Vagina (tissue), 2 donors: ENCODE results near the gene FAM3B.

Experiments used
- POLR2A ChIP-seq, 2 donors: fragments of 450-650 bp; IDR thresholded peaks; one replicate each; pipeline ENCODE4 v1.6.1; 2017; ENCODE audit warnings: antibody characterized with exemption in 2 of 2, mild to moderate bottlenecking in 2 of 2, moderate library complexity in 2 of 2
- POLR2AphosphoS5 ChIP-seq, 2 donors: sonication (generic); formaldehyde crosslinking; IDR thresholded peaks; one replicate each; pipeline ENCODE4 v1.9.0; 2017; ENCODE audit warnings: antibody characterized with exemption in 2 of 2, mild to moderate bottlenecking in 2 of 2, low read depth in 1 of 2; ENCODE audit not compliant: insufficient read depth in 1 of 2

DNA sequence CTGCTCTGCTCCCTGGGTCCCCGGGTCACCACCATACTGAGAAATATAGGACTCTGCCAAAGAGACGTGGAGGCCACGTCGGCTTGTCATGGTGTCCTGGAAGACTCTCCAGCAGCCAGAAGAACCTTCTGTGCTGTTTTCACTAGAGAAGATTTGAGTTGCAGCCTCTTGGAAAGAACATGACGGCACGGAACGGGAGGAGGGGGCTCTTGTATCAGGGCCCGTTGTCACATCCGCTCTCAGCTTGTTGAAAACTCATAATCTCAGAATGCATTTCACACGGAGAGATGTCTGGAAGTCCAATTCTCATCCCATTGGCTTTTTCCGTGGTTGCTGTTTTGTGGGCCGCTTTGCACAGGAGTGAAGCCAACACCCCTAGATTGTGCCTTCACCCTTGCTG is 39.4 kb upstream of the FAM3B start:
- TF ChIP-seq POLR2A (IDR thresholded peaks at IDR 0.05) (no peak), POLR2AphosphoS5 (IDR thresholded peaks at IDR 0.05; ENCODE audit: insufficient read depth in 1 of 2, low read depth in 1 of 2) (no peak)
